CD4-positive, alpha-beta T cell (primary cell): ENCODE data around the gene TULP4. TPM values are rescaled to one million over a fixed set of nuclear protein-coding genes. Genes with fewer than 3 reads are reported as not detected.

Experiments used
- ATAC-seq: fragments of 200-7000 bp; cut with Tn5 transposase; one replicate; pipeline ENCODE4 v1.10.0; 2022; ENCODE audit warnings: mild to moderate bottlenecking; ENCODE audit not compliant: poor library complexity
- CTCF ChIA-PET: fragments of 350-600 bp; sonication (Branson Sonifier 250); formaldehyde crosslinking; loops from one replicate; lab custom pipeline; 2021; ENCODE audit warnings: antibody characterized with exemption, inconsistent platforms; lab: Charles Lee
- POLR2A ChIA-PET: fragments of 350-600 bp; sonication (Branson Sonifier 250); formaldehyde crosslinking; loops from one replicate; lab custom pipeline; 2021; ENCODE audit warnings: antibody characterized with exemption, inconsistent platforms; lab: Charles Lee
- DNase-seq, 14 experiments: peaks; one replicate each; pipeline ENCODE4 v3.0.0-alpha.2; 2013 to 2020; ENCODE audit warnings: mixed read lengths in 2 of 14
- H3K27ac ChIP-seq, 2 donors: one replicate each; pipeline versions ENCODE4 v1.5.1 to v1.7.0; 2013; ENCODE audit warnings: low read length in 2 of 2, low read depth in 1 of 2, mild to moderate bottlenecking in 1 of 2
- H3K27me3 ChIP-seq, 2 experiments: 1 replicate in 1 of 2; 2 replicates in 1 of 2; pipeline versions ENCODE4 v1.6.1 to v1.7.0; 2013; ENCODE audit warnings: low read length in 2 of 2, control low read depth in 1 of 2, mild to moderate bottlenecking in 1 of 2, moderate library complexity in 1 of 2; ENCODE audit not compliant: insufficient read depth in 2 of 2, control insufficient read depth in 1 of 2
- H3K36me3 ChIP-seq: one replicate; pipeline ENCODE4 v1.6.1; 2013; ENCODE audit warnings: low read length, control low read depth; ENCODE audit not compliant: insufficient read depth
- H3K4me1 ChIP-seq: one replicate; pipeline ENCODE4 v1.6.1; 2013; ENCODE audit warnings: low read length, control low read depth; ENCODE audit not compliant: insufficient read depth
- H3K4me3 ChIP-seq: one replicate; pipeline ENCODE4 v1.5.1; 2013; ENCODE audit warnings: mild to moderate bottlenecking, low read length, moderate library complexity
- H3K9me3 ChIP-seq, 2 experiments: 1 replicate in 1 of 2; 2 replicates in 1 of 2; pipeline versions ENCODE4 v1.6.1 to v1.7.0; 2013; ENCODE audit warnings: low read length in 2 of 2, mild to moderate bottlenecking in 2 of 2, control low read depth in 1 of 2, moderate library complexity in 1 of 2; ENCODE audit not compliant: control insufficient read depth in 1 of 2, insufficient read depth in 1 of 2
- H3K27ac Mint-ChIP-seq: one replicate; pipeline ENCODE4 v1.8.0; 2020; ENCODE audit warnings: mixed read lengths
- H3K27me3 Mint-ChIP-seq: one replicate; pipeline ENCODE4 v1.8.0; 2021; ENCODE audit warnings: mixed read lengths
- H3K36me3 Mint-ChIP-seq: one replicate; pipeline ENCODE4 v1.8.0; 2021; ENCODE audit warnings: low read depth, mixed read lengths
- H3K4me1 Mint-ChIP-seq: one replicate; pipeline ENCODE4 v1.8.0; 2021; ENCODE audit warnings: low read depth, mixed read lengths
- H3K4me3 Mint-ChIP-seq: one replicate; pipeline ENCODE4 v1.8.0; 2020; ENCODE audit warnings: mild to moderate bottlenecking, mixed read lengths
- H3K9me3 Mint-ChIP-seq: one replicate; pipeline ENCODE4 v1.8.0; 2020; ENCODE audit warnings: mixed read lengths
- intact Hi-C, 2 experiments: fragments of 100-400 bp; cut with DNase I in 1 of 2; cut with micrococcal nuclease in 1 of 2; formaldehyde crosslinking; loops; one replicate each; pipeline versions ENCODE4 v1.15.1 to v1.9.0; 2023 to 2025; cut with DNase I, micrococcal nuclease
- total RNA-seq, 174 experiments: library from RNA in 2 of 174; stranded (reverse) in 2 of 174; gene quantifications; one replicate each; pipeline ENCODE4 v1.2.3 and lab custom pipeline; 2021 to 2026
- TF ChIP-seq, protein P1 (sequence below): fragments of 200-600 bp; IDR thresholded peaks from one replicate; pipeline ENCODE4 v1.8.0; 2022; ENCODE audit warnings: antibody characterized with exemption, mild to moderate bottlenecking

TULP4 gene
- total RNA-seq, 2 experiments from 2014 or later, result 66.1 to 68.2 TPM

GRCh38 chr6:158439255-158439654 lies 127.0 kb downstream of the TULP4 start:
- ATAC-seq (no peak), DNase-seq (no peak)
- Mint-ChIP-seq H3K27me3 (no peaks in the 10 kb centered on the region), H3K4me3 (no peak overlapping the region), H3K4me1 (peaks cover 3% of the 10 kb centered on the region), H3K9me3 (no peaks in the 10 kb centered on the region), H3K27ac (no peak overlapping the region), H3K36me3 (peaks cover 29% of the 10 kb centered on the region)
- Histone ChIP-seq H3K9me3 (no peaks in the 10 kb centered on the region), H3K36me3 (peaks cover 12% of the 10 kb centered on the region), H3K4me1 (no peaks in the 10 kb centered on the region), H3K4me3 (no peak overlapping the region), H3K27ac (no peak overlapping the region), H3K27me3 (no peaks in the 10 kb centered on the region)
- TF ChIP-seq, protein P1, sequence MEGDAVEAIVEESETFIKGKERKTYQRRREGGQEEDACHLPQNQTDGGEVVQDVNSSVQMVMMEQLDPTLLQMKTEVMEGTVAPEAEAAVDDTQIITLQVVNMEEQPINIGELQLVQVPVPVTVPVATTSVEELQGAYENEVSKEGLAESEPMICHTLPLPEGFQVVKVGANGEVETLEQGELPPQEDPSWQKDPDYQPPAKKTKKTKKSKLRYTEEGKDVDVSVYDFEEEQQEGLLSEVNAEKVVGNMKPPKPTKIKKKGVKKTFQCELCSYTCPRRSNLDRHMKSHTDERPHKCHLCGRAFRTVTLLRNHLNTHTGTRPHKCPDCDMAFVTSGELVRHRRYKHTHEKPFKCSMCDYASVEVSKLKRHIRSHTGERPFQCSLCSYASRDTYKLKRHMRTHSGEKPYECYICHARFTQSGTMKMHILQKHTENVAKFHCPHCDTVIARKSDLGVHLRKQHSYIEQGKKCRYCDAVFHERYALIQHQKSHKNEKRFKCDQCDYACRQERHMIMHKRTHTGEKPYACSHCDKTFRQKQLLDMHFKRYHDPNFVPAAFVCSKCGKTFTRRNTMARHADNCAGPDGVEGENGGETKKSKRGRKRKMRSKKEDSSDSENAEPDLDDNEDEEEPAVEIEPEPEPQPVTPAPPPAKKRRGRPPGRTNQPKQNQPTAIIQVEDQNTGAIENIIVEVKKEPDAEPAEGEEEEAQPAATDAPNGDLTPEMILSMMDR, result no peak
- POLR2A ChIA-PET, result no interaction called here
- CTCF ChIA-PET, result no interaction called here
- intact Hi-C loops, result no loop called here

GRCh38 chr6:158441716-158442215 lies 129.5 kb downstream of the TULP4 start:
- ATAC-seq (no peak), DNase-seq (no peak)
- peaks cover 9% of the 10 kb centered on the region for H3K36me3 ChIP-seq
- Mint-ChIP-seq H3K27me3 (no peaks in the 10 kb centered on the region), H3K4me1 (peaks cover 3% of the 10 kb centered on the region), H3K27ac (no peak overlapping the region), H3K9me3 (no peaks in the 10 kb centered on the region), H3K4me3 (no peak overlapping the region), H3K36me3 (peaks cover 25% of the 10 kb centered on the region)
- no peak overlapping the region for H3K27ac ChIP-seq
- no peaks in the 10 kb centered on the region for H3K4me1 ChIP-seq
- POLR2A ChIA-PET, result no interaction called here
- H3K9me3 ChIP-seq, result no peaks in the 10 kb centered on the region
- H3K27me3 ChIP-seq, result no peaks in the 10 kb centered on the region
- CTCF ChIA-PET, result no interaction called here
- intact Hi-C loops, result loop anchor here in 1 of 2 experiments (10.0 kb wide), 1 partner anchor 217 kb away; no protein-coding TSS in a partner anchor
- TF ChIP-seq, protein P1, result no peak
- H3K4me3 ChIP-seq, result no peak overlapping the region

DNA sequence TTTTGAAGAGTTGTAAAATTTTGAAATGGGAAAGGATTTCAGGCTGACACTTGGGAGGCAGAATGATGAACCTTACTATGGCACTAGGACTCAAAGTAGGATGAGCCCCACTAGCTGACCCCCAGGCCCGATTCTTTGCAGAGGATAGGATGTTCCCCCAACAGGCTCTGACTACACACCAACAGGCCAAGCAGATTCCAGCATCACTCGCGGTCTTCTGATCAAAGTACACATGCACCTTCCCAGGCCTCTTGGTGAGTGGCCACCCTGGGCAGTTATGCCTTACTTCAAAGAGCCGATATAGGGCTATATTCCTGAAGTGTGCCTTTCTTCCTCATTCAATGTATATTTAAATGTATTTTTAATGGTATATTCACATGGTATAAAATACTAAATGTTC lies 130.0 kb downstream of the TULP4 start:
- TF ChIP-seq, protein P1, result no peak
- Histone ChIP-seq H3K36me3 (peaks cover 9% of the 10 kb centered on the region), H3K27ac (no peak overlapping the region), H3K4me1 (no peaks in the 10 kb centered on the region), H3K9me3 (no peaks in the 10 kb centered on the region), H3K27me3 (no peaks in the 10 kb centered on the region), H3K4me3 (no peak overlapping the region)
- intact Hi-C loops, result loop anchor here in 1 of 2 experiments (10.0 kb wide), 1 partner anchor 218 kb away; no protein-coding TSS in a partner anchor
- ATAC-seq (no peak), DNase-seq (no peak)
- no peak overlapping the region for H3K27ac Mint-ChIP-seq
- H3K4me3 Mint-ChIP-seq, result no peak overlapping the region
- peaks cover 26% of the 10 kb centered on the region for H3K36me3 Mint-ChIP-seq
- H3K9me3 Mint-ChIP-seq, result no peaks in the 10 kb centered on the region
- ChIA-PET POLR2A (no interaction called here), CTCF (no interaction called here)
- H3K27me3 Mint-ChIP-seq, result no peaks in the 10 kb centered on the region
- peaks cover 3% of the 10 kb centered on the region for H3K4me1 Mint-ChIP-seq
